ENCODE results near the gene TMEM18.
"Not testable (repeated sequence)": the region's sequence is repeated elsewhere in the genome, so short reads cannot be mapped to it uniquely, and the experiment has no call there.

TMEM18 gene

DNA sequence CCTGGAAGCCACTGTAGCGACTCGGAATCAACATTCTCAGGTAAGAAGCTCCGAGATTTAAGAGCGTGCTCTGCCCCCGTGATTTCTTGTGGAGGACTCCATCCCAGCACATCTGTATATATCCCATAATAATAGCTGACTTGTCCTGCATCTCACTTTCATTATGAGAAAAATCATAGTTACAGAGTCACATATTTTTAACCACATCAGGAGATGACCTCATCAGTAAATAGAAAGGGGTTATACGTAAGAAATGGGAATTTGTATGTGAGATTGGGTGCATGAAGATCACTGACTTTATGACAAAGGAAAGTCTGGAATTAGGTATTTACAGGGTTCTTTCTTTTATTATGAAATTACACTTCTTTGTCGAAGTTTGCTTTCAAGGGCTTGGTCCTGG lies 16.4 kb upstream of the TMEM18 start:
- DNase-seq (ENCODE audit: low spot score), result no peak

DNA sequence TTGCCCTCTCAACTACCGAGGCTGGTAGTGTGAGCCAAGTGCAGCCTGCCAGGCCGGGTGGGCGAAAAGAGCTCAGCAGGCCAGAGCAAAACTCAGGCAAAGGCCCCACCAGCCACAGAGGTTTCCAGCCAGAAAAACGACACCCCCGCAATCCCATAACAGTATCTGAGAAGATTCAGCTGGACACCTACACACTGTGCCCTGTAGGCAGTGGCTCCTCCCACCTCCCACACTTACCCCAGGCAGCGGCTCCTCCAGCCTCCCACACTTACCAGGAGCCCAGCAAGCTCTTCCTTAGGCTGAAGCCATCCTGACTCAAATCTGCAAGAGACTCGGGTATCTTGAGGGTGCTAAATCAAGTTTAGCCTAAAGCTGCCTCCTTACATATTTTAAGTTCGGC lies 15.6 kb upstream of the TMEM18 start:
- DNase-seq (ENCODE audit: low spot score), result no peak

DNA sequence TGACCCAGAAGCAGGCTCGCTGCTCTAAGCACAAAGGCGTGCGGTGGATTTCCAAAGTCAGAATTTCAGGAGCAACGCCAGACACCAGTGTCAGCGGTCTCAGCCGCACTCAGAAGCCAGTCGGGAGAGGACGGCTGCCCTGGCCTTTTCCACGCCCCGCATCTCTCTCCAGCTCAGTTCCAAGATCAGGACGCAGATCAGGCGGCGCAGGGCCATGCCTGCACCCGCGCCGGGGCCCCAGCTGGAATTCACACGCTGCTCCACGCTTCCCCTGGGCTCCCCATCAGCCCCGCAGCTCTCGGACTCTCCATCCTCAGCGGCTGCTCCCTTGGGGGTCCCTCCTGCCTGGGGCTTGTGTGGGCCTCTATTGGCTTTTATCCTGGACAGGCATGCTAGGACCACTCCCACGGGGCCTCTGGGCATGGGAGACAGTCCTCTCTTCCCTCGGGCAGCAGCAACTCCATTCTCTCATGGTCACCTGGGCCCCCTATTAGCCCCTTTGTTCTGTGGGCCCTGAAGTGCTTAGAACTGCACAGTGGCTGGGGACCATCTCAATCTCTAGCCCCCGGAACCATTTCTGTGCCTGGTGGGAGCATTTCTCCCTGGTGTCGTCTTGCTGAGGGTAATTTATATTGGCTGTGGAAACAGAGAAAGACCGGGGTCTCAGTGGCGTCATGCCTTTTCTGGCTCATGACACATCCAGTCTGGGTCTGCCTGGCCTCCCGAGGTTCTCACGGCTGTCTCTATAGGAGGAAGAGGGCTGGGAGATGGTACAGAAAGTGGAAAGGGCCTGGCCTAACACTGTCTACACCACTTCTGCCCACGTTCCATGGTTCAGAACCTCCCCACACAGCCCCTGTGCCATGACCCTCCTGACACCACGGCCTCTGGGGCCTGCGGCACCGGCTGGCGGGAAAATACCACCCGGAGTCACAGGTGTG lies 14.9 kb upstream of the TMEM18 start:
- DNase-seq (ENCODE audit: low spot score), result no peak

DNA sequence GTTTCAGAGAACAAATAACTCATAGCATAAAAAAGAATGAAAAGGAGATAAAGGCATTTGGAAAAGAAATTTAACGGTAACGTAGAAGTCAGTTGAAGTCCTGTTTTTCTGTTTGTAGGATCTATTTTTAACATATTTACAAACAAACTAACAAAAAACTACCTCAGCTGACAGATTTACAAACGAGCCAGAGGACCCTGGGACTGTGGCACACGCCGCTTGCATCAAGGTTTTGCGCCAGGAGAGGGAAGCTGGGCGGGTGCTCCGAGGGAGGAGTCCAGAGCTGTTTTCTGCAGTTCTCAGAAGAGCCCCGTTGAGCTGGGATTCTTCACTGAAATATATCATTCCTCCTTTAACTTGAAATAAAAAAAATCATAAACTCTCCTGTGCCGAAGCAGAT lies 13.6 kb upstream of the TMEM18 start:
- no peak for DNase-seq (ENCODE audit: low spot score)

DNA sequence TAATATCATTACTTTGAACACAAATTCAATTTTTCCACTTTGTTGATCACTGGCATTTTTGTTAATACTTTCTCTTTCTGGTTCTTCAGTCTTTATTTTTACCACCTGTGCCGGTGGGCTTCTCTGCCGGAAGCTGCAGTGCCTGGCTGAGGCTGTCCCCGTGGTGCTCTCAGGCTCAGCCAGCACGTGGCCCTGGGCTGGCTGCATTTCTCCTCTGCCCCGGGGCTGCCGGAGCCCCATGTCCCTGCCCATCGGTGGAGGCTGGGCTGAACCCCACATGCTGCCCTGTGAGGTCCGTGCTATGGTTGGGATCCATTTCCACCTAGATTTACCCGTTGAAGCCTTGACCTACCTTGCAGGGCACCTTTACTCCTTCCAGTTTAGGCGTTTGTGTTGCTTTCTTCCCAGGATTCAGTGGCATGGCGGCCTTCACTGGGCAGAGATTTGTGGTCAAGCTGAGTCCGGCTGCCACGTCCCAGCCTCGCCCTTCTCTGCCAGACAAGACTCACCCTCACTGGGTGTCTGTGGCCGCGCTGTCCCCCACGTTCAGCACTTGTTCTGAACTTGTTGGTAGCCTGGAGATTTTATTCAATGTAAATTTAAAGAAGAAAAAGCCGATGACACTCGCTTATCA lies 12.8 kb upstream of the TMEM18 start:
- no peak for DNase-seq (ENCODE audit: low spot score)

DNA sequence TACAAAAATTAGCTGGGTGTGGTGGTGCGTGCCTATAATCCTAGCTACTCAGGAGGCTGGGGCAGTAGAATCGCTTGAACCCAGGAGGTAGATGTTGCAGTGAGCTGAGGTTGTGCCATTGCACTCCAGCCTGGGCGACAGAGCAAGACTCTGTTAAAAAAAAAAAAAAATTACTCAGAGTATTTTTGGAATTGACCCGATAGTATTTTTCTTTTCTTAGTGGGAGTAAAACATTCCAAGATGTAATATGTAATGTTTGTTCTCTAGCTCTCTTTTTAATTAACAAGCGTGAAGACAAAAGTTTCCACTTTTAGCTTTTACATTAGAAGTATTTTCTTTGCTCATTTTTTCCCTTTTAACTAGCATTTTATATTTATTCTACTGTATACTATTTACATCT lies 12.0 kb upstream of the TMEM18 start:
- no peak for DNase-seq (ENCODE audit: low spot score)

DNA sequence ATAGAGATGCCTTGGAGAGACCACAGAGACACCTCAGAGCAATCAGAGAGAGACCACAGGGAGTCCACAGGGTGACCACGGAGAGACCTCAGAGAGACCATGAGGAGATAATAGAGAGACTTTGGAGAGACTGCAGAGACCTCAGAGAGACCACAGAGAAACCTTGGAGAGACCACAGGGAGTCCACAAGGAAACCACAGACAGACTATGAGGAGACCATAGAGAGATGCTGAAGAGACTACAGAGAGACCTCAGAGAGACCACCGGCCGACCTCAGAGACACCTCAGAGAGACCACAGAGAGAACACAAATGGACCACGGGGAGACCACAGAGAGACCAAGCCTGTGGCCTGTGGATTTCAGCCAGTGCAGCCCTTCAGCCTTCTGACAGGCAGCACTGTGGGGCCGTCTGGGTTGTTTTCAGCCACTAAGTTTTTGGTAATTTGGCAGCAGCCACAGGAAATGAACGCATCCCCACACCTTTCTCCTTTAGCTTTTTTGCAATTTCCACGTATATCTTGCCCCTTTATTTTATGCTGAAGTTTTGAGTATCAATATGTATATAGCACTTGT lies 11.4 kb upstream of the TMEM18 start:
- DNase-seq (ENCODE audit: low spot score), result no peak

DNA sequence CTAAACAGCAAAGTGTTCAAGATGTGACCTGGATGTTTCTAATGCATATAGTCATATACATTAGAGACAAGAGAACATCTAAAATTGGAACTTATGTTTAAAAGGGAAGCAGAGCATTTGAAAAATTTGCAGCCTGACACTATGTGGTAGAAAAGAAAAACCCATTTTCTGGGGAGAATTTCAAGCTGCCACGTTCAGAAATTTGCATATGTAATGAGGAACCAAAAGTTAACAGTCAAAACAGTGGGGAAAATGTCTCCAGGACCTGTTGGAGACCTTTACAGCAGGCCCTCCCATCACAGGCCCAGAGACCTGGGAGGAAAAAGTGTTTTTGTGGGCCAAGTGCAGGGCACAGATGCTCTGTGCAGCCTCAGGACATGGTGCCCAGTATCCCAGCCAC lies 8.2 kb upstream of the TMEM18 start:
- DNase-seq (ENCODE audit: low spot score), result no peak

DNA sequence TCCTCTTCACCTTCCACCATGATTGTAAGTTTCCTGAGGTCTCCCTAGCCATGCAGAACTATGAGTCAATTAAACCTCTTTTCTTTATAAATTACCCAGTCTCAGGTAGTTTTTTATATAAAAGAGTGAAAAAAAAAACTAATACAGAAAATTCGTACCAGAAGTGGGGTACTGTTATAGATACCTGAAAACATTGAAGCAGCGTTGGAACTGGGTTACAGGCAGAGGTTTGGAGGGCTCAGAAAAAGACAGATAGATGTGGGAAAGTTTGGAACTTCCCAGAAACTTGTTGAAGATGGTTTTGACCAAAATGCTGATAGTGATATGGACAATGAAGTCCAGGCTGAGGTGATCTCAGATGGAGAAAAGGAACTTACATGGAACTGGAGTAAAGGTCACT lies 7.7 kb upstream of the TMEM18 start:
- DNase-seq (ENCODE audit: low spot score), result not testable (repeated sequence)

DNA sequence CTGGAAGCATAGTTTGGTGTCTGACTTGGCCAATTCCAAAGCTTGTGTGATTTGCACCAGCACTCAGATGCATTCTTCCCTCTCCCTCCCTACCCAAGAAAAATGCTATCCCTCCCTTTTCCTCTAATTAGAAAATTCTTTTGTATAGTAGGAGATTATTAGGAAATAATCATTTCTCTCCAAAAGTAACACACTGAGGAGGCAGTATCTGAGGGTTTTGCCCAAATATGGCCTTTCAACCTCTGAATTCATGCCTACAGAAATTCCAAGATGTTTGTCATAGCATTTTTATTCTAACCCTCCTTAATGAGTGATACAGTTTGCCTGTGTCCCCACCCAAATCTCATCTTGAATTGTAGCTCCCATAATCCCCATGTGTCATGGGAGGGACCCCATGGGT lies 5.0 kb upstream of the TMEM18 start:
- DNase-seq (ENCODE audit: low spot score), result no peak

DNA sequence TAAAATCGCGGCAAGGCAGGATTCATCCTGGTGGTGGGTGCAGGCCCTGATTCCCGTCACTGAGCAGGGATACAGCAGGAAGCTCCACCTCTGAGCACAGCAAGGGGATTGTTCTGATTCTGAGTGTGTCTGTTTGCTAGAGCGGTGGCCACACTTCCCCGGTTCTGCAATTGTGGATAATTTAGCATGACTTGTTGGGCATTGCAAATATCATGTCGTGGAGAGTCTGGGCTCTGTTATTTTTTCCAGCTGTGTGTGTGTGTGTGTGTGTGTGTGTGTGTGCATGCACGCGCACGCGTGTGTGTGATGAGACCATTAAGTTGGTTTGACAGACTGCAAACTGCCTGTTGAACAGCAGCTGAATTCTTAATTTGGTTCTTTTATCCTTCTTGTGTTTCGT lies 4.1 kb upstream of the TMEM18 start:
- DNase-seq (ENCODE audit: low spot score), result peak; percentile 44

DNA sequence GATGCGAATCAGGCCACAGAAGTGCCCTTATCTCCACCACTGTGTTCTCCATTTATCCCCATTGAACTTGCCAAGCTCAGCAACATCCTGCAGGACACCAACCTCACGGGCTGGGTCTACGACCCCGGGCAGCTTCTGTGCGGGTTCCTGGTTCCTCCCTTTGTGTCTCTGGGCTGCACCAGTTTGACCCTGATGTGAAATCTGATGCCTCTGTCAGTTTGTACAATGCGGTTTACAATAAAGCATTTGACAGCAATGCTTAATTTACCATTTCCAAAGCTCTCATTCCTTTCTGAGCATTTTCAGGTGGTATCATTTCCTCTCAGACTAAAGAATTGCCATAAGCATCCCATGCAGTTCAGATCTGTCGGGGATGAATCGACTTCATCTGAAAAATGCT lies 3.3 kb upstream of the TMEM18 start:
- no peak for DNase-seq (ENCODE audit: low spot score)

DNA sequence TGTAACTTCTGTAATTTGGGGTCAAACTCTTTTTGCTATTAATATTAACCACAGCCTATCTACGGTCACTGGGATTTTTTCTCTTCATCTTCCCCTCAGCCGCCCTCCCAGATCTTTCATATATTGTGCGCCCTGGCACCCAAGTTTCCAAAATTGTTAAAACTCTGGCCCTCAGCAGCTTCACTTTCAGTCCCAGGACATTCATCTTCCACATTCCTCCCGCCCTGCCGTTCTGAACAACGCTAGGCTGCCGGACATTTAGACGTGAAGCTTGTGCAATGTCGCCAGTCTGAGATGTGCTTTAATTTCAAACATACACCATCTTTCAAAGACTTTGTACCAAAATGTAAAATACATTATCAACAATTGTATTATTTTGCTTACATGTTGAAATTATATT lies 1.8 kb upstream of the TMEM18 start:
- no peak for DNase-seq (ENCODE audit: low spot score)

DNA sequence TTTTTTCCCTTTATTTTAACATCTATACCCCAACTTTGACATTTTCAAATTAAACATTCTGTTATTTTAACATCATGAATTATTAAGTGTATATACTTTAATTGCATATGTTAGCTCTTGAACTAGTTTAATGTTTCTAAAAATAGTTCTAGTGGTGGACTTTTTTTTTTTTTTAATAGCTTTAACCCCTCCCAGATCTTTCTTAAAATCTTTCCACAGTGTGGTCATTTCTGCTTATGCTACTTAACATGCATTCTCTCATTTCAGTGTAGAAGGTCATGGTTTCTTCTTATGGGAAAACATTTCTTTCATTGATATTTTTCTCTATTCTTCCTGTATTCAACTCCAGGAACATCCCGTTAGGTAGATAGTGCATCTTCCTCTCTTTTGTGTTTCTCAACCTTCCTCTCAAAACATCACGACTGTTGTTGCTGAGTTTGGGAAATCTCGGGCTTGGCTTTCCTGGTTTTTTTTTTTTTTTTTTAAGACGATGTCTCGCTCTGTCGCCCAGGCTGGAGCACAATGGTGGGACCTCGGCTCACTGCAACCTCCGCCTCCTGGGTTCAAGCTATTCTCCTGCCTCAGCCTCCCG lies 849 bp upstream of the TMEM18 start:
- DNase-seq (ENCODE audit: low spot score), result no peak

DNA sequence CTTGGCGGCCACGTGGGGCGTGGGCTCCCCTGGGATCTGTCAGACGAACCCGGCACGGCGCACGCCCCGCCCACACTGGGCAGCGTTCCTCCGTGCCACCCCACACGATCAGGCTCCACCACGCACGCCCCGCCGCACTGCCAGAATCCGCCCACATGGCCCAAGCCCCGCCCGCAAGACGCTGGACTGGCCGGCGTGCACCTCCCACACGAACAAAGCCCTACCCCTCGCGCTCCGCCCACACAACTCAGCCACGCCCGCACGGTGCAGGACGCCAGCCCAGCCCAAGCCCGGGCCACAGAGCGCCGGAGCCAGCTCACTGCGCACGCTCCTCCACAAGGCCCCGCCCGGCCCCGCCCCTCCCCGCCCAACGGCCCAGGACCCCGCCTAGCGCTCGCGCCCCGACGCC lies 555 bp downstream of the TMEM18 start:
- peak; percentile 98 for DNase-seq (ENCODE audit: low spot score)

DNA sequence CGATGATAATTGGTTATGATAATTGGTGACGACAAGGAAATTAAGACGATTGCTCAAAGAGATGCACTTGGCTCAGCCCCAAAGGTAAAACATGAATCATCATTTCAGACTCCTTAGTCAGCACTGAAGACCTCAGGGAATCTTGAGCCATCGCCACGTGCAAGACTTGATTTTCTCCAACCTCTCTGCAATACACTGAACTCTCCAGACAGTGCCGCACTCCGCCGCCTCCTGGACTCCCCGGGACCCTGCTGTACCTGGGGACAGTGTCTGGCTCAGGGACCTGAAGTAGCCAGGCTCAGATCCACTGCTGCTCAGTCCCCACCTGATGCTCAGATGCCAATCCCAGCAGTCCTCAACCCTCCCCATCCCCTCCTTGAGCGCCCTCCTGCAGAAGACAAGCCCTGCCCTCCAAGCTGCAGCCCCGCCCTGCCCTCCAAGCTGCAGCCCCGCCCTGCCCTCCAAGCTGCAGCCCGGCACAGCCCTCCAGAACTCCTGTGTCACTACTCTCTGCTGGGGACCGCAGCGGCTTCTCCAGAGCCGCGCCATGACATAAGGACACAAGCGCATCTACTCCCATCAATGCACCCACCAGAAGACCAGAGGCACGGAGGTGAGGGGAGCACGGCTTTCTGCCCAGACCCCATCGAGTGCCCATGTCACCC lies 1.1 kb downstream of the TMEM18 start:
- peak; percentile 57 for DNase-seq (ENCODE audit: low spot score)

DNA sequence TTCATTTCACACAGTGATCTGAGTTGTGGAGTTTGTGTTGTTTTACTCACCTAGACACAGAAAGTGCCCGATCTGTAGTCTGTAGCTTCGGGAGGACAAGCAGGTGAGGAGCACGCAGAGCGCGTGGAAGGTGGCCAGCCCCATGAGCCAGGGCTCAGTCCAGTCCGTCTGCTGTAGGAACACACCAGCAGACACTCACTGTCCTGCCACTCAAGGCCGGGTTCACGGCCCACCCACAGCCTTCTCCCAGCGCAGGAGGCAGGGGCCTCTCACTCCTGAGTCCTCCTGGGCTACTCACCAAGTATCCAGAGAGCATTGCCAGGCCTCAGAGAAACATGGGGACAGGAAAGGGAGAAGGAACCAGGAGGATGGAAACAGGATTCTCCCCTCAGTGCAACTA lies 1.7 kb downstream of the TMEM18 start:
- DNase-seq (ENCODE audit: low spot score), result no peak

DNA sequence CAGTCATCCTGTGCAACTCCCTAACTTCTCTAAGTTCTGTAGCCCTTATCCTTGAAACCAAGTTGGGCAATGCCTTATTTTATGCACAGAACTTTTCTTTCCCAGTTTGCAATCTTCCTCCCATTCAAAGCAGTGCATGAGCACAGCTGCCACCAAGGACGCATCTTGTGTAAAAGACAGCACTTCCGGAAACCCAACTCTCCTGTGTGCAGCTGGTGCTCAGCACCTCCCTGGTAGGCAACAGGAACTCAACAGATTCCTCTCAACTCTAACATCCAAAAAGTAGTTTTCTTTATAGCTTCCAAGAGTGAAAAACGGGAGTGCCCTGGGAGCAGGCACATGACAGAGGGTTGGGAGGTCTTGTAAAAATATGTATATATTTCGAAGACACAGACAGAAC lies 2.2 kb downstream of the TMEM18 start:
- DNase-seq (ENCODE audit: low spot score), result no peak

DNA sequence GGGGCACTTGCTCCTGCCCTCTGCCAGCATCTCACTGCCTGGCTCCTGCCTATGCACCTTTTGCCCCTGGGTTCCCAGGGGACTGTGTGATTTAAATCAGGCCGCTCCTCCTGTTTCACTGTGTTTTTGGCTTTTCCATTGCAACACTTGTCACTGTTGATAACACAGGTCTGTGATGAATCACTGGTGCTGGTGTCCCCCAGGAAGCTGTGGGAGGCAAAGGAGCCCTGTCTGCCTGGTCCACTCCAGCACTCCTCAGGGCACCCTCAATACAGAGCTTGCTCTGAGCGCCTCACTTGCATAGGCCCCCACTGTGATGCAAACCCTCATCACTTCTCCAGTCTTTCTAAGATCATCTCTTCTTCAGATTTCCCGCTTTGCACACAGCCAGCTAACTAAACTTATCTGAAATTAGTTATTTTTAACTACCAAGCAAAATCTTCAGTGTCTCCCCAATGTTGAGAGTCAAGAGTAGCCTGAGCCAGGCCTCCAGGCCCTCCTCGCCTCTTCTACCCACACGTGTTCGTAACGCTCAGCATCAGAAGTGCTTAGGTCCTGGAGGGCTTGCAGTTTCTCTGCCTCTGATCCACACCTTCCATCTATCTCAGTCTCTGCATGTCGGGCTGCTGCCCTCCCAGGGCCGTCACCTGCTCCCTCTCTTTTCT lies 2.8 kb downstream of the TMEM18 start:
- no peak for DNase-seq (ENCODE audit: low spot score)

DNA sequence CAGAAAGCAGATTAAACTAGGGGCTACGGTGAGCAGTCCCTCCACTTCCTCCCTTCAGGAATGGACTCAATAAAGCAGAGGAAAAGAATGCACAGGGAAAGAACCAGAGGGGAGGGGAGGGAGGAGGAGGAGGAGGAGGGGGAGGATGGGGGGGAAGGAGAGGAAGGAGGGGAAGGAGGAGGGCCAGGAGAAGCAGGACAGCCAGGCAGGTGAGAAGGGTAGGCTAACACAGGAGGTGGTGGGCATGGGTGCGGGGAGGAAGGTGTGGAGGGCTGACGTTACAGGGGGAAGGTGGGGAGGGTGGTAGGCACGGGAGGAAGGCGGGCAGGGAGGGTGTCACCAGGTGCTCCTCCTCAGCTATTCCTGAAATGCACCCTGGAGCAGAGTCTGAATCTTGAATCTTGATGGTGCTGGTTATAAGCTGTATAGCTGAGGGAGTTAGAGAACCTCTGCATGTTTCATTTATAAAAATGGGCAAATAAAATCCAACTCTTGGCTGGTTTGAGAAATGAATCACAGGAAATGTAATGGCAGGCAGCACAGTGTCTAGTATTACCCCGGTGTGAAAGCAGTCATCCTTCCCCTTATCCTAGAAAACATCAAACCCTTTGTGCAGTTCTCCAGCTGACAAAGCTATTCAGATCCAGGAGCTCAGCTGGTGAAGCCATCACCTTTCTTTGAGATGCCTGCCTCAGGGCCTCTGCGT lies 3.4 kb downstream of the TMEM18 start:
- no peak for DNase-seq (ENCODE audit: low spot score)

DNA sequence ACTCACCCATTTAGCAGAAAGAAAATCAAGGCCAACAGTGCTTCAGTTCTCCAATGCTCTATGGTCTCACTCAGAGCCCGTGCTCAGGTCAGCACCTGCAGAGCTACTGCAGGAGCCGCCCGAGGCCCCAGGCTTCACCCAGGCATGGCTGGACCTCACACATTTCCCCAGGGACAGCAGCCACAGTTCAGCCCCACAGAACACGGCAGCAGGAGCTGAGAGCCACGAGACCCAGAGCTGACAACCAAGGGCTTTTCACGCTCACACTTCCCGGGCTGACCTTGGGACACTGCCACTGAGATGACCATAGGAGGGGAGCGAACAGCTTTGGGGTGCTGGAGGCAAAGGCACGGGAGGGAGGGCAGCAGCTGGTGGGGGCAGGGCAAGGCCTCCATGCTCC lies 4.2 kb downstream of the TMEM18 start:
- no peak for DNase-seq (ENCODE audit: low spot score)

Data from pons (tissue), 1 donor.